Sigmoid colon (tissue), 7 donors: ENCODE measurements around the gene NFIL3. TPM values are rescaled to one million over a fixed set of nuclear protein-coding genes. Genes with fewer than 3 reads are reported as not detected.

ENCODE experiments used
- DNase-seq: peaks from one replicate; pipeline ENCODE4 v3.0.0-alpha.2; 2019
- H3K27ac ChIP-seq, 4 donors: fragments of 200-600 bp; sonication (generic); one replicate each; pipeline ENCODE4 v1.5.1; 2016 to 2019; ENCODE audit warnings: mild to moderate bottlenecking in 1 of 4
- H3K27me3 ChIP-seq, 3 donors: fragments of 200-600 bp; sonication (generic); one replicate each; pipeline ENCODE4 v1.5.1; 2019; ENCODE audit warnings: mild to moderate bottlenecking in 1 of 3
- H3K36me3 ChIP-seq, 4 donors: fragments of 200-600 bp; sonication (generic); one replicate each; pipeline ENCODE4 v1.5.1; 2016 to 2019
- H3K4me1 ChIP-seq, 4 donors: fragments of 200-600 bp; sonication (generic); one replicate each; pipeline ENCODE4 v1.5.1; 2017 to 2019
- H3K4me3 ChIP-seq, 4 donors: fragments of 200-600 bp; sonication (generic); one replicate each; pipeline ENCODE4 v1.5.1; 2017 to 2019; ENCODE audit warnings: mild to moderate bottlenecking in 2 of 4, moderate library complexity in 1 of 4
- H3K9me3 ChIP-seq, 4 donors: fragments of 200-600 bp in 3 of 4; sonication (generic) in 3 of 4; one replicate each; pipeline versions ENCODE4 v1.5.1 to v1.6.1; 2013 to 2019
- CTCF ChIP-seq, 4 experiments: fragments of 450-650 bp in 3 of 4; fragments of 200-600 bp in 1 of 4; IDR thresholded peaks; one replicate each; pipeline ENCODE4 v1.5.1; 2016 to 2019; ENCODE audit warnings: antibody characterized with exemption in 4 of 4, mild to moderate bottlenecking in 3 of 4, moderate library complexity in 2 of 4
- EP300 ChIP-seq, 4 donors: sonication (generic); formaldehyde crosslinking; IDR thresholded peaks; one replicate each; pipeline ENCODE4 v1.6.1; 2017; ENCODE audit warnings: antibody characterized with exemption in 4 of 4
- POLR2A ChIP-seq, 2 donors: fragments of 450-650 bp; IDR thresholded peaks; one replicate each; pipeline ENCODE4 v1.6.1; 2016; ENCODE audit warnings: antibody characterized with exemption in 2 of 2, mild to moderate bottlenecking in 2 of 2, moderate library complexity in 2 of 2
- POLR2AphosphoS5 ChIP-seq, 4 donors: sonication (generic); formaldehyde crosslinking; IDR thresholded peaks; one replicate each; pipeline ENCODE4 v1.6.1; 2017; ENCODE audit warnings: antibody characterized with exemption in 4 of 4
- WGBS, 2 donors: extraction: QIAGEN DNeasy Blood & Tissue Kit; methylation state at CpG; one replicate each; pipeline ENCODE4 v1.1.7; 2013; 5-methylcytosine and 5-hydroxymethylcytosine counted together
- intact Hi-C: fragments of 100-400 bp; cut with DNase I; formaldehyde crosslinking; loops from one replicate; pipeline ENCODE4 v1.15.1; 2023
- polyA plus RNA-seq, 3 donors: library from polyadenylated mRNA; stranded (reverse); fragments of 200-250 nt; gene quantifications; one replicate each; pipeline ENCODE4 v1.2.3, GENCODE V29; 2013
- total RNA-seq, 4 donors: library from RNA; depleted of rRNA; stranded (reverse); fragments of >200 nt; gene quantifications; one replicate each; pipeline ENCODE4 v1.1.0, GENCODE V29; 2016
- donor health status: healthy with polysubstance abuse.
- donor health status: Bipolar disorder and iron deficiency.
- donor health status: healthy.

Gene NFIL3
- total and polyA plus RNA-seq, 7 donors = 15.7 to 93.3 (median 34.3) TPM

GRCh38 chr9:91424403-91425176, 958 bp upstream of the NFIL3 start:
- TF ChIP-seq EP300 (IDR thresholded peaks at IDR 0.05) = peak in 3 of 4 donors; percentile 51 to 94 (median 88)
- TF ChIP-seq CTCF (IDR thresholded peaks at IDR 0.05) = no peak
- peak; percentile 72 to 96 (median 87) for TF ChIP-seq POLR2AphosphoS5 (IDR thresholded peaks at IDR 0.05)
- TF ChIP-seq POLR2A (IDR thresholded peaks at IDR 0.05) = peak; percentile 45 to 57
- Histone ChIP-seq H3K27ac (peak overlapping the region; percentile 99 to 100 (median 99)), H3K36me3 (no peaks in the 10 kb centered on the region), H3K9me3 (no peaks in the 10 kb centered on the region), H3K4me1 (peaks cover 0 to 38% (median 21%) of the 10 kb centered on the region in 4 donors), H3K4me3 (peak overlapping the region; percentile 84 to 87 (median 86)), H3K27me3 (no peaks in the 10 kb centered on the region)
- intact Hi-C loops = loop anchor here (2.0 to 5.0 kb wide), 6 partner anchors 124 to 613 kb away; no protein-coding TSS in a partner anchor
- peak; percentile 97 for DNase-seq
- WGBS, 2 donors = 1 to 2% methylated on average over 67 of the region's 67 CpGs

- Histone ChIP-seq H3K4me3 (peak overlapping the region; percentile 67 to 85 (median 78)), H3K4me1 (peaks cover 0 to 45% (median 32%) of the 10 kb centered on the region in 4 donors), H3K9me3 (no peaks in the 10 kb centered on the region), H3K27ac (peak overlapping the region; percentile 94 to 98 (median 96)), H3K36me3 (no peaks in the 10 kb centered on the region), H3K27me3 (no peaks in the 10 kb centered on the region)
- WGBS, 2 donors = 0 to 1% methylated on average over 76 of the region's 76 CpGs
- DNase-seq = peak; percentile 96
- intact Hi-C loops = loop anchor here (1.0 to 5.0 kb wide), 6 partner anchors 60 to 614 kb away; no protein-coding TSS in a partner anchor
- TF ChIP-seq POLR2A (IDR thresholded peaks at IDR 0.05) (peak; percentile 20 to 26), EP300 (IDR thresholded peaks at IDR 0.05) (peak; percentile 91 to 100 (median 99)), CTCF (IDR thresholded peaks at IDR 0.05) (peak in 2 of 4 experiments; percentile 12 to 16), POLR2AphosphoS5 (IDR thresholded peaks at IDR 0.05) (peak; percentile 87 to 95 (median 93))
These were observed 597 bp downstream of the NFIL3 start for GRCh38 chr9:91422758-91423711.

- Histone ChIP-seq H3K4me1 (peaks cover 0 to 52% (median 33%) of the 10 kb centered on the region in 4 donors), H3K9me3 (no peaks in the 10 kb centered on the region), H3K36me3 (no peaks in the 10 kb centered on the region), H3K27me3 (no peaks in the 10 kb centered on the region), H3K27ac (peak overlapping the region; percentile 94 to 98 (median 96)), H3K4me3 (peak overlapping the region; percentile 67 to 85 (median 78))
- DNase-seq = no peak
- TF ChIP-seq POLR2A (IDR thresholded peaks at IDR 0.05) (no peak), EP300 (IDR thresholded peaks at IDR 0.05) (peak in 1 of 4 donors; percentile 50), POLR2AphosphoS5 (IDR thresholded peaks at IDR 0.05) (peak in 3 of 4 donors; percentile 1 to 15 (median 2))
- WGBS, 2 donors = 1 to 6% methylated on average over 16 of the region's 16 CpGs
- intact Hi-C loops = loop anchor here (2.0 to 5.0 kb wide), 4 partner anchors 59 to 615 kb away; no protein-coding TSS in a partner anchor
These were observed 1.5 kb downstream of the NFIL3 start for GRCh38 chr9:91421971-91422757.

GRCh38 chr9:91421128-91421765, 2.4 kb downstream of the NFIL3 start:
- peaks cover 0 to 59% (median 33%) of the 10 kb centered on the region in 4 donors for H3K4me1 ChIP-seq
- DNase-seq = peak; percentile 77
- H3K27ac ChIP-seq = peak overlapping the region; percentile 94 to 98 (median 96)
- TF ChIP-seq EP300 (IDR thresholded peaks at IDR 0.05) (no peak), POLR2AphosphoS5 (IDR thresholded peaks at IDR 0.05) (peak in 1 of 4 donors; percentile 10), CTCF (IDR thresholded peaks at IDR 0.05) (peak in 2 of 4 experiments; percentile 30 to 40), POLR2A (IDR thresholded peaks at IDR 0.05) (no peak)
- no peaks in the 10 kb centered on the region for H3K9me3 ChIP-seq
- H3K4me3 ChIP-seq = peak overlapping the region; percentile 67 to 85 (median 78)
- WGBS, 2 donors = 2% methylated on average over 69 of the region's 69 CpGs
- intact Hi-C loops = loop anchor here (5.0 kb wide), 3 partner anchors 289 to 616 kb away; no protein-coding TSS in a partner anchor
- no peaks in the 10 kb centered on the region for H3K36me3 ChIP-seq
- H3K27me3 ChIP-seq = no peaks in the 10 kb centered on the region
